ENCODE measurements around the gene MRPL32. TPM values are rescaled to one million over a fixed set of nuclear protein-coding genes. Genes with fewer than 3 reads are reported as not detected.

Gene MRPL32
- total and polyA plus RNA-seq, 2 of the 13 experiments (the other 11 are each of a cell fraction or from before 2014, with no cell fraction given): 39.0 to 81.2 TPM

- TF ChIP-seq GPBP1L1 (CRISPR knock-in tag; IDR thresholded peaks at IDR 0.05): no peak
- no peak for TF ChIP-seq TAF15 (IDR thresholded peaks at IDR 0.05; ENCODE audit: low read depth, low read length, poor library complexity, severe bottlenecking)
- TF ChIP-seq XRCC5 (optimal IDR thresholded peaks at IDR 0.05; ENCODE audit: low read length): peak; percentile 15
- peak; percentile 89 for TF ChIP-seq SP4 (CRISPR knock-in tag; IDR thresholded peaks at IDR 0.05)
- TF ChIP-seq ZMYM2 (CRISPR knock-in tag; IDR thresholded peaks at IDR 0.05): no peak
- peak; percentile 99 for TF ChIP-seq THAP11 (CRISPR knock-in tag; IDR thresholded peaks at IDR 0.05)
- no peak for TF ChIP-seq SCMH1 (CRISPR knock-in tag; IDR thresholded peaks at IDR 0.05; ENCODE audit: borderline replicate concordance)
- TF ChIP-seq ZNF792 (CRISPR knock-in tag; IDR thresholded peaks at IDR 0.05): no peak
- no peak for TF ChIP-seq FOXA1 (IDR thresholded peaks at IDR 0.05)
- 0 out of 2 replicates have a peak, but pooled peaks have one; percentile 21 for TF ChIP-seq FOXA1 (CRISPR knock-in tag; IDR thresholded peaks at IDR 0.05)
- peak; percentile 74; the same call in 1 of the 2 replicates for TF ChIP-seq ZNF747 (CRISPR knock-in tag; IDR thresholded peaks at IDR 0.05; ENCODE audit: borderline replicate concordance)
- no peak for TF ChIP-seq KAT2B (IDR thresholded peaks at IDR 0.05; ENCODE audit: borderline replicate concordance, low read depth, low read length)
- 0 out of 2 replicates have a peak, but pooled peaks have one; percentile 65 for TF ChIP-seq FIP1L1 (IDR thresholded peaks at IDR 0.05; ENCODE audit: borderline replicate concordance, insufficient read depth, low read depth, low read length)
- no peak for TF ChIP-seq ZFP36L2 (CRISPR knock-in tag; IDR thresholded peaks at IDR 0.05)
- no peak for TF ChIP-seq SMARCE1 (IDR thresholded peaks at IDR 0.05; ENCODE audit: borderline replicate concordance)
- TF ChIP-seq KDM4B (CRISPR knock-in tag; IDR thresholded peaks at IDR 0.05): no peak
- TF ChIP-seq MXI1 (IDR thresholded peaks at IDR 0.05; ENCODE audit: borderline replicate concordance, low read depth, low read length): peak; percentile 96
- peak; percentile 79 for TF ChIP-seq ZFY (CRISPR knock-in tag; IDR thresholded peaks at IDR 0.05)
- TF ChIP-seq DMAP1 (CRISPR knock-in tag; IDR thresholded peaks at IDR 0.05): peak; percentile 89
- TF ChIP-seq IRF2 (CRISPR knock-in tag; IDR thresholded peaks at IDR 0.05): peak; percentile 61
- no peak for TF ChIP-seq ZNF512B (CRISPR knock-in tag; IDR thresholded peaks at IDR 0.05; ENCODE audit: borderline replicate concordance)
- TF ChIP-seq ZBTB25 (CRISPR knock-in tag; IDR thresholded peaks at IDR 0.05): peak; percentile 70; the same call in 1 of the 2 replicates
- peak; percentile 91; the same call in 1 of the 2 replicates for TF ChIP-seq NRL (CRISPR knock-in tag; IDR thresholded peaks at IDR 0.05; ENCODE audit: borderline replicate concordance)
- no peak for TF ChIP-seq THYN1 (CRISPR knock-in tag; IDR thresholded peaks at IDR 0.05; ENCODE audit: borderline replicate concordance, low read depth)
- no peak for TF ChIP-seq HES4 (CRISPR knock-in tag; IDR thresholded peaks at IDR 0.05; ENCODE audit: borderline replicate concordance)
- peak; percentile 93 for TF ChIP-seq POLR2AphosphoS5 (IDR thresholded peaks at IDR 0.05; ENCODE audit: low read depth, low read length)
- peak; percentile 35; the same call in 1 of the 2 replicates for TF ChIP-seq ISL2 (CRISPR knock-in tag; IDR thresholded peaks at IDR 0.05)
- no peak for TF ChIP-seq SATB2 (CRISPR knock-in tag; IDR thresholded peaks at IDR 0.05)
Observed at GRCh38 chr7:42931834-42932651, at the start of gene MRPL32, which contains the start of gene PSMA2 (continued).
